Muscle layer of duodenum (tissue), 2 donors: ENCODE data around the gene PARD6A.

Experiments
- H3K27ac ChIP-seq: one replicate; pipeline ENCODE4 v1.7.0; 2013; ENCODE audit warnings: mild to moderate bottlenecking, low read length
- H3K27me3 ChIP-seq: one replicate; pipeline ENCODE4 v1.7.0; 2013; ENCODE audit warnings: low read depth, mild to moderate bottlenecking, control low read depth, low read length
- H3K36me3 ChIP-seq, 2 donors: one replicate each; pipeline ENCODE4 v1.7.0; 2013; ENCODE audit warnings: low read length in 2 of 2, control low read depth in 1 of 2, mild to moderate bottlenecking in 1 of 2; ENCODE audit not compliant: insufficient read depth in 2 of 2, control insufficient read depth in 1 of 2
- H3K4me1 ChIP-seq, 2 donors: one replicate each; pipeline ENCODE4 v1.7.0; 2013; ENCODE audit warnings: low read length in 2 of 2, mild to moderate bottlenecking in 2 of 2, control low read depth in 1 of 2, moderate library complexity in 1 of 2; ENCODE audit not compliant: insufficient read depth in 2 of 2, control insufficient read depth in 1 of 2
- H3K4me3 ChIP-seq, 2 donors: one replicate each; pipeline ENCODE4 v1.7.0; 2013; ENCODE audit warnings: low read length in 2 of 2, low read depth in 1 of 2, mild to moderate bottlenecking in 1 of 2
- H3K9me3 ChIP-seq, 2 donors: one replicate each; pipeline ENCODE4 v1.7.0; 2013; ENCODE audit warnings: low read length in 2 of 2, control low read depth in 1 of 2, mild to moderate bottlenecking in 1 of 2; ENCODE audit not compliant: control insufficient read depth in 1 of 2
- donor health status: healthy.

PARD6A gene

GRCh38 chr16:67654403-67654911 lies 6.3 kb upstream of the PARD6A start:
- no peaks in the 10 kb centered on the region for H3K9me3 ChIP-seq
- H3K4me1 ChIP-seq = peaks cover 0 to 24% of the 10 kb centered on the region in 2 donors
- peaks cover 0 to 12% of the 10 kb centered on the region in 2 donors for H3K36me3 ChIP-seq
- H3K27me3 ChIP-seq = peaks cover 12% of the 10 kb centered on the region
- H3K4me3 ChIP-seq = no peak overlapping the region
- no peak overlapping the region for H3K27ac ChIP-seq

- no peak overlapping the region for H3K4me3 ChIP-seq
- no peak overlapping the region for H3K27ac ChIP-seq
- peaks cover 0 to 22% of the 10 kb centered on the region in 2 donors for H3K4me1 ChIP-seq
- peaks cover 0 to 12% of the 10 kb centered on the region in 2 donors for H3K36me3 ChIP-seq
- H3K27me3 ChIP-seq = peaks cover 12% of the 10 kb centered on the region
- H3K9me3 ChIP-seq = no peaks in the 10 kb centered on the region
Measured at GRCh38 chr16:67655363-67655762, 5.4 kb upstream of the PARD6A start.

GRCh38 chr16:67656344-67657016 lies 4.3 kb upstream of the PARD6A start:
- H3K4me1 ChIP-seq = peaks cover 3 to 27% of the 10 kb centered on the region in 2 donors
- H3K27me3 ChIP-seq = peaks cover 12% of the 10 kb centered on the region
- no peak overlapping the region for H3K4me3 ChIP-seq

GRCh38 chr16:67657017-67657608 lies 3.6 kb upstream of the PARD6A start:
- Histone ChIP-seq H3K27ac (no peak overlapping the region), H3K36me3 (peaks cover 0 to 12% of the 10 kb centered on the region in 2 donors), H3K4me3 (no peak overlapping the region), H3K27me3 (peaks cover 12% of the 10 kb centered on the region), H3K9me3 (no peaks in the 10 kb centered on the region), H3K4me1 (peaks cover 3 to 30% of the 10 kb centered on the region in 2 donors)

More at GRCh38 chr16:67656344-67657016, 4.3 kb upstream of the PARD6A start:
- Histone ChIP-seq H3K9me3 (no peaks in the 10 kb centered on the region), H3K27ac (no peak overlapping the region), H3K36me3 (peaks cover 0 to 12% of the 10 kb centered on the region in 2 donors)

- H3K9me3 ChIP-seq = no peaks in the 10 kb centered on the region
- no peak overlapping the region for H3K4me3 ChIP-seq
- H3K36me3 ChIP-seq = peaks cover 0 to 19% of the 10 kb centered on the region in 2 donors
- H3K4me1 ChIP-seq = peaks cover 3 to 30% of the 10 kb centered on the region in 2 donors
- H3K27me3 ChIP-seq = peaks cover 12% of the 10 kb centered on the region
- H3K27ac ChIP-seq = no peak overlapping the region
Measured at GRCh38 chr16:67657751-67658518, 2.8 kb upstream of the PARD6A start.

GRCh38 chr16:67658849-67659674 lies 1.7 kb upstream of the PARD6A start:
- peaks cover 8% of the 10 kb centered on the region for H3K27me3 ChIP-seq
- no peak overlapping the region for H3K27ac ChIP-seq
- no peaks in the 10 kb centered on the region for H3K9me3 ChIP-seq
- peaks cover 3 to 20% of the 10 kb centered on the region in 2 donors for H3K4me1 ChIP-seq
- peaks cover 0 to 27% of the 10 kb centered on the region in 2 donors for H3K36me3 ChIP-seq
- peak overlapping the region; percentile 88 to 94 for H3K4me3 ChIP-seq

GRCh38 chr16:67659675-67660563 lies 841 bp upstream of the PARD6A start, which contains the start of gene ACD:
ACD (minus strand) TSS chr16:67660260; CDS start chr16:67660220, 40 bp downstream.
- peaks cover 0 to 32% of the 10 kb centered on the region in 2 donors for H3K36me3 ChIP-seq
- H3K27me3 ChIP-seq = peaks cover under 1% of the 10 kb centered on the region
- H3K9me3 ChIP-seq = no peaks in the 10 kb centered on the region
- H3K27ac ChIP-seq = peak within 1 kb of the TSS; percentile 93
- peak within 1 kb of the TSS; percentile 88 to 94 for H3K4me3 ChIP-seq
- H3K4me1 ChIP-seq = peaks cover 3 to 20% of the 10 kb centered on the region in 2 donors

- Histone ChIP-seq H3K27ac (peak overlapping the region; percentile 56), H3K4me1 (peaks cover 3 to 29% of the 10 kb centered on the region in 2 donors), H3K27me3 (no peaks in the 10 kb centered on the region), H3K4me3 (peak overlapping the region; percentile 60 to 88), H3K9me3 (no peaks in the 10 kb centered on the region), H3K36me3 (peaks cover 0 to 32% of the 10 kb centered on the region in 2 donors)
Measured at GRCh38 chr16:67661101-67661761, 471 bp downstream of the PARD6A start.

- Histone ChIP-seq H3K27ac (no peak overlapping the region), H3K27me3 (no peaks in the 10 kb centered on the region), H3K4me1 (peaks cover 3 to 33% of the 10 kb centered on the region in 2 donors), H3K9me3 (no peaks in the 10 kb centered on the region), H3K4me3 (peak overlapping the region in 1 of 2 donors; percentile 88), H3K36me3 (peaks cover 0 to 31% of the 10 kb centered on the region in 2 donors)
Measured at GRCh38 chr16:67661886-67662652, 1.3 kb downstream of the PARD6A start.
